BLaER1 treated with 17β-estradiol and CSF1 and Interleukin-3, amounts not matched to agents 10 nM and 100 nM (cell line): ENCODE data around the gene PIH1D1.

Experiments
- H3K27ac ChIP-seq, 11 experiments: shearing (Covaris generic); formaldehyde crosslinking; 2 replicates each; pipeline ENCODE4 v1.8.1; 2022
- H3K27me3 ChIP-seq, 11 experiments: shearing (Covaris generic); formaldehyde crosslinking; 2 replicates each; pipeline ENCODE4 v1.8.1; 2022
- H3K36me3 ChIP-seq, 11 experiments: shearing (Covaris generic); formaldehyde crosslinking; 2 replicates each; pipeline ENCODE4 v1.8.1; 2022
- H3K4me1 ChIP-seq, 10 experiments: shearing (Covaris generic); formaldehyde crosslinking; 2 replicates each; pipeline ENCODE4 v1.8.1; 2022
- H3K4me2 ChIP-seq, 11 experiments: shearing (Covaris generic); formaldehyde crosslinking; 2 replicates each; pipeline ENCODE4 v1.8.1; 2022
- H3K4me3 ChIP-seq, 10 experiments: shearing (Covaris generic); formaldehyde crosslinking; 2 replicates each; pipeline ENCODE4 v1.8.1; 2022
- H3K9ac ChIP-seq, 11 experiments: shearing (Covaris generic); formaldehyde crosslinking; 2 replicates each; pipeline ENCODE4 v1.8.1; 2022
- H3K9me3 ChIP-seq, 11 experiments: shearing (Covaris generic); formaldehyde crosslinking; replicated peaks in 1 of 11; 2 replicates each; pipeline ENCODE4 v1.8.1; 2022
- H4K20me1 ChIP-seq, 11 experiments: shearing (Covaris generic); formaldehyde crosslinking; 2 replicates each; pipeline ENCODE4 v1.8.1; 2022
- Cebpa-rat ChIP-seq, 11 experiments: shearing (Covaris generic); IDR thresholded peaks; 2 replicates each; pipeline ENCODE4 v1.8.1; 2022

Gene PIH1D1

DNA sequence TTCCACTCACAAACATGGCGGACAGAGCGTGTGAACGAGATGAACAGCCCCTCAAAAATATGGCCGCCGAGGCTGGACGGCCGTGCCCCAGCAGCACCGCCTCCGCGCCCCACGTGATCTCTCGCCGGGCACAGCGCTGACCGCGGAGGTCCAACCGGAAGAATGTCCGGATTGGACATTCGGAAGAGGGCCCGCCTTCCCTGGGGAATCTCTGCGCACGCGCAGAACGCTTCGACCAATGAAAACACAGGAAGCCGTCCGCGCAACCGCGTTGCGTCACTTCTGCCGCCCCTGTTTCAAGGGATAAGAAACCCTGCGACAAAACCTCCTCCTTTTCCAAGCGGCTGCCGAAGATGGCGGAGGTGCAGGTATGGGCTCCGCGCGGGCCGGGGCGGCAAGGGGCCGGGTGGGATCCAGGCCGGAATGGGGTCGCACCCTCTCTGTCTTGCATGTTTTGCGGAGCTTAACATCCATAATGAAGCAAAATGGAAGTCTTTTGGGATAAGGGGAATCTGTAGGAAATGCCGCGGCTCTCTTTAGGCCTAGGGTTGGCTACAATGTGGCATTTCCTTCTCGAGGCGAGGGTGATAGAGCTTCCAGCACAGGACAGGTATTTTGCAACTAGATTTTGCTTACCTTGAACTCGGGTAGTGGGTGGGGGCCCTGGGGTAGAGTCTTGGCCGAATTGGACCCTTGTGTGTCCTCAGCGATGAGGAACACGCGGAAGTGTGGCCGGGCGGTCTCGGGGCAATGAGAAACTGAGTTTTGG is 35.8 kb upstream of the PIH1D1 start, which contains the start of gene RPL13A:
TSS of gene RPL13A (plus strand) at position 332 of the 769 bp plus-strand sequence. CDS start at position 354, 22 bp downstream.
- Histone ChIP-seq H3K36me3 (peaks cover 40 to 47% (median 46%) of the 10 kb centered on the region in 11 experiments), H3K9ac (peak within 1 kb of the TSS; percentile 93 to 99 (median 97)), H4K20me1 (peaks cover 43 to 49% (median 47%) of the 10 kb centered on the region in 11 experiments), H3K4me1 (peaks cover 20 to 43% (median 24%) of the 10 kb centered on the region in 10 experiments), H3K4me3 (peak within 1 kb of the TSS; percentile 89 to 99 (median 96)), H3K9me3 (peaks cover 0 to 7% (median 0%) of the 10 kb centered on the region in 11 experiments; a peak in 2 of 22 replicates), H3K27me3 (no peaks in the 10 kb centered on the region), H3K4me2 (peak within 1 kb of the TSS; percentile 79 to 97 (median 93)), H3K27ac (peak within 1 kb of the TSS; percentile 90 to 98 (median 95))
- peak in 9 of 11 experiments; percentile 53 to 97 (median 83); a peak in 16 of 22 replicates for TF ChIP-seq Cebpa-rat (IDR thresholded peaks at IDR 0.05)

DNA sequence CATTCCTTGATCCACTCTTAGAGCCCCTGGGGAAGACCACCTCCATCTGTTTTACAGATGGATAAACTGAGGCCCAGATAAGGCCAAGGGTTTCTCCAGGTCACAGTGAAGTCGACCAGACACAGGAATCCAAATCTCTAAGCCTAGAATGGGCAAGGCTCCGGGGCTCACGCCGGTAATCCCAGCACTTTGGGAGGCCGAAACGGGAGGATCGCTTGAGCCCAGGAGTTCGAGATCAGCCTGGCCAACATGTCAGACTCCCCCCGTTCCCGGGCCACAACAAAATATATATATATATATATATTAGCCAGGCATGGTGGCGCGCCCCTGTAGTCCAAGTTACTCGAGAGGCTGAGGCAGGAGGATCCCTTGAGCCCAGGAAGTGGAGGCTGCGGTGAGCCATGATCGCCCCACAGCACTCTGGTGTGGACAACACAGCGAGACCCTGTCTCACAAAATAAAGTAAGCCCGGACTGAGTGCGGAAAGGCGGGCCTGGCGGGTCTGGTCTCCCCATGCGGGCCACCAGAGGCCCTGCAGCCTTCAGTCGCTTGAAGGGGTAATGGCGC is 35.2 kb upstream of the PIH1D1 start:
- peak overlapping the region in 9 of 11 experiments; percentile 41 to 99 (median 98); a peak in 15 of 22 replicates for H3K9ac ChIP-seq
- H3K36me3 ChIP-seq, result peaks cover 33 to 41% (median 39%) of the 10 kb centered on the region in 11 experiments
- no peak for TF ChIP-seq Cebpa-rat (IDR thresholded peaks at IDR 0.05)
- peaks cover 0 to 7% (median 0%) of the 10 kb centered on the region in 11 experiments; a peak in 2 of 22 replicates for H3K9me3 ChIP-seq
- no peaks in the 10 kb centered on the region for H3K27me3 ChIP-seq
- peak overlapping the region; percentile 72 to 98 (median 95); a peak in 21 of 22 replicates for H3K27ac ChIP-seq
- peaks cover 38 to 43% (median 41%) of the 10 kb centered on the region in 11 experiments for H4K20me1 ChIP-seq
- H3K4me2 ChIP-seq, result peak overlapping the region in 9 of 11 experiments; percentile 6 to 69 (median 32); a peak in 9 of 22 replicates
- H3K4me3 ChIP-seq, result peak overlapping the region in 2 of 10 experiments; percentile 52 to 98; a peak in 4 of 20 replicates
- peaks cover 20 to 36% (median 24%) of the 10 kb centered on the region in 10 experiments for H3K4me1 ChIP-seq

GRCh38 chr19:49486232-49486631 is 34.6 kb upstream of the PIH1D1 start:
- Histone ChIP-seq H3K9me3 (peaks cover 0 to 7% (median 0%) of the 10 kb centered on the region in 11 experiments; a peak in 2 of 22 replicates), H3K4me3 (no peak overlapping the region), H4K20me1 (peaks cover 33 to 37% (median 35%) of the 10 kb centered on the region in 11 experiments), H3K27me3 (no peaks in the 10 kb centered on the region), H3K36me3 (peaks cover 28 to 35% (median 33%) of the 10 kb centered on the region in 11 experiments), H3K4me1 (peaks cover 20 to 38% (median 22%) of the 10 kb centered on the region in 10 experiments), H3K9ac (no peak overlapping the region; a peak in 1 of 22 replicates), H3K4me2 (peak overlapping the region in 3 of 11 experiments; percentile 6 to 46 (median 33); a peak in 1 of 22 replicates), H3K27ac (peak overlapping the region in 8 of 11 experiments; percentile 72 to 98 (median 94); a peak in 14 of 22 replicates)
- TF ChIP-seq Cebpa-rat (IDR thresholded peaks at IDR 0.05), result no peak

DNA sequence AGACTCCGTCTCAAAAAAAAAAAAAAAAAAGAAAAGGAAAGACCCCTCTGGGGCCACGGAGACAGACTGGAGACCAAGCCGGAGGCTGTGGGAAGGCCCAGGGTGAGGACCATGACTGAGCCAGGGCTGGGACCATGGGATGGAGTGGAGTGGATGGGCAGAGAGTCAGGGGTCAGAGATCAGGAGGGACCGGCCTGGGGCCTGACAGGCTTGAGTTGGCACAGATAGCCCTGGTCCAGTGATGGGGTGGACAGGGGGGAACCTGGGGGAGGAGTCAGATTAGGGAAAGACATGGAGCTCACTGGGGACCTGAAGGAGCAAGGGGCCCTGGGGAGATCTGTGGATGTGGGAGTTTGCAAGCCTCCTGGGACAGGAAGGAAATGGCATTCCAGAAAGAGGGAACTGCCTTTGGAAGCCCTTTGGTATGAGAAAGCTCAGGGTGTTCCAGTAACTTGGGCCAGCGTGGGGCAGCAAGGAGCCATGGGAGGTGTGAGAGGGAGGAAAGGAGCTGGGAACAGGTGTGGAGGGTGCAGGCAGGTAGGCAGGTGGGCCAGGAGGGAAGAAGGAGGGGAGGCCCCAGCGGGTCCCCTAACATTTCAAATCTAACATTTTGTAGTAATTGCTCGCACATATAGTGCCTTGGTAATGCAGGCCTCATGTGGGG is 29.5 kb upstream of the PIH1D1 start:
- TF ChIP-seq Cebpa-rat (IDR thresholded peaks at IDR 0.05), result no peak
- Histone ChIP-seq H3K4me1 (peaks cover 0 to 19% (median 14%) of the 10 kb centered on the region in 10 experiments; a peak in 17 of 20 replicates), H3K4me2 (peak overlapping the region in 1 of 11 experiments; percentile 11; a peak in 1 of 22 replicates)

DNA sequence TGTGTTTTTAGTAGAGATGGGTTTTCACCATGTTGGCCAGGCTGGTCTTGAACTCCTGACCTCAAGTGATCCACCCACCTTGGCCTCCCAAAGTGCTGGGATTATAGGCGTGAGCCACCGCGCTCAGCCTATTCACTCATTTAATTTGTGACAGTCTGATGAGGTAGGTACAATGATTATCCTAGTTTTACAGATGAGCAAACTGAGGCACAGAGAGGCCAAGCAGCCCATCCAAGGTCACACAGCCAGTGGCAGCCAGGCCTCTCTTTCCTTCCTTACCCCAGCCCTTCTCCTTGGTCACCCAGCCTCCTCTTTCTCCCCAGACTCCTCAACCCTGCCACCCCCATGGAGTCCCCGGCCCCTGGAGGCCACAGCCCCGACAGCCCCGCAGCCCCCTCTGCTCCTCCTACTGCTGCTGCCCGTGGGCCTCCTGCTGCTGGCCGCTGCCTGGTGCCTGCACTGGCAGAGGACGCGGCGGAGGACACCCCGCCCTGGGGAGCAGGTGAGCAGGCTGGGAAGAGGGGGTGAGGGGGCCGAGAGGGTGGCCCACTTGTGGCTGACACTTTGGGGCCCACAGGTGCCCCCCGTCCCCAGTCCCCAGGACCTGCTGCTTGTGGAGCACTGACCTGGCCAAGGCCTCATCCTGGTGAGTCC is 28.5 kb upstream of the PIH1D1 start:
- Histone ChIP-seq H3K27me3 (no peaks in the 10 kb centered on the region), H3K27ac (no peak overlapping the region), H3K4me2 (no peak overlapping the region), H3K4me3 (no peak overlapping the region), H3K9me3 (no peaks in the 10 kb centered on the region), H3K4me1 (peaks cover 0 to 28% (median 23%) of the 10 kb centered on the region in 10 experiments; a peak in 18 of 20 replicates), H3K36me3 (no peaks in the 10 kb centered on the region), H3K9ac (no peak overlapping the region), H4K20me1 (no peaks in the 10 kb centered on the region)
- TF ChIP-seq Cebpa-rat (IDR thresholded peaks at IDR 0.05), result no peak

More for the DNA sequence above, 29.5 kb upstream of the PIH1D1 start:
- Histone ChIP-seq H3K4me3 (no peak overlapping the region), H3K27me3 (no peaks in the 10 kb centered on the region), H3K9ac (no peak overlapping the region; a peak in 2 of 22 replicates), H3K36me3 (no peaks in the 10 kb centered on the region), H4K20me1 (no peaks in the 10 kb centered on the region), H3K27ac (no peak overlapping the region; a peak in 1 of 22 replicates), H3K9me3 (no peaks in the 10 kb centered on the region)

DNA sequence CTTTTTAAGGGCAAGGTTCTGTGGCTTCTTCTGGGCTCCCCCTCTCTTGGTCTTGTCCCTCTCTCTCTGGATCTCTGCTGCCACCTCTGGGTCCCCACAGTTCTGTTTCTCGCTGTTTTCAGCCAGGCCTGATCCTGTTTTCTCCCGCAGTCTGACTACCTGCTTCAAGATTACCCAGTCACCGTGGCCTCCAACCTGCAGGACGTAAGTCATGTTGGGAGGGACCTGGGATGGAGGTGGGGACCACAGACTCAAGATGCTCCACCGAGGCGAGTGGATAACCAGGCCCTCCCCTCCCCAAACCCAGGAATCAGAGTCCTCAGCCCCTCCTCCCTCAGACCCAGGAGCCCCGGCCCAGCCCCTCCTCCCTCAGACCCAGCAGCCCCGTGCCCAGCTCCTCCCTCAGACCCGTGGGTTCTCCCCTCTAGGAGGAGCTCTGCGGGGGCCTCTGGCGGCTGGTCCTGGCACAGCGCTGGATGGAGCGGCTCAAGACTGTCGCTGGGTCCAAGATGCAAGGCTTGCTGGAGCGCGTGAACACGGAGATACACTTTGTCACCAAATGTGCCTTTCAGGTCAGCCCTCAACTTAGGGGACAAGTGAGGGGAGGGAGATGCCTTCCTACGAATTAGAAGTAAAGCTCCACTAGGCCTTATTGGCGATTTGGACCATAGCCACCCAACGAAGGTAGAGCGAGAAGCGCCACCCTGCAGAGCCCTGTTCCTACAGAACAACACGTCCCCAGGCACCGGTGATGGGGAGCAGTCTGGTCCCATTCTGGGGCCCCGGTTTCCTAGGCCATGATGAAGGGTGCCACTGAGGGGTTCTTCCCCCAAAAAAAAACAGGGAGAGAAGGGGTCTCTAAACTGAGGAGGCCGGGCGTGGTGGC is 24.6 kb upstream of the PIH1D1 start:
- Histone ChIP-seq H3K9me3 (no peaks in the 10 kb centered on the region), H3K27ac (peak overlapping the region in 5 of 11 experiments; percentile 26 to 71 (median 28); a peak in 7 of 22 replicates), H3K27me3 (no peaks in the 10 kb centered on the region), H3K36me3 (no peaks in the 10 kb centered on the region; a peak in 1 of 22 replicates), H4K20me1 (no peaks in the 10 kb centered on the region), H3K4me2 (peak overlapping the region; percentile 19 to 96 (median 86); a peak in 18 of 22 replicates), H3K9ac (peak overlapping the region in 2 of 11 experiments; percentile 5 to 23; a peak in 1 of 22 replicates), H3K4me3 (no peak overlapping the region), H3K4me1 (peaks cover 17 to 62% (median 57%) of the 10 kb centered on the region in 10 experiments)
- no peak for TF ChIP-seq Cebpa-rat (IDR thresholded peaks at IDR 0.05)

DNA sequence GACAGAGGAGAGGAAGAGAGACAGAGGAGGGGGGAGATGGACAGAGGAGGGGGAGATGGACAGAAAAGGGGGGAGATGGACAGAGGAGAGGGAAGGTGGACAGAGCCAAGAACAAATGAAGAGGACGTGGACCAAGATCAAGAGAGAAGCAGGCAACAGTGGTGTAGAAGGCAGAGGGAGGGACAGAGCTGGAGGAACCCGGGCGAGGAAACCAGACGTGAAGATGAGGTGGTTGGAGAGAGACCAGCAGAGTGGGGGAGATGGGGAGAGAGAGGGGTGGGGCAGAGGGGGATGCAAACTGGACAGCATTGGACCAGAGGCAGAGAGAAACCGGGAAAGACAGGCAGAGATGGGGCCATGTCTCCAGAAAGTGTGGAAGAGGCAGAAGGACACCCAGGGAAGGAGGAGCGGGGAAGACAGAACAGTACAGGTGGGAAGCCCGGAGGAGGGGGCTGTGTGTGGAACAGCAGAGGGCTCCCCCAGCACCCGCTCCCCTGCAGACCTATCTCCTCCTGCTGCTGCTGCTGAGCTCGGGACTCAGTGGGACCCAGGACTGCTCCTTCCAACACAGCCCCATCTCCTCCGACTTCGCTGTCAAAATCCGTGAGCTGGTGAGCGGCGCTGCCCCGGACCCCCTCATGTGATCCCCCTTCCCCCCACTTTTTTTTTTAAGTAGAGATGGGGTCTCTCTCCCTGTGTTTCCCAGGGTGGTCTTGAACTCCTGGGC is 23.7 kb upstream of the PIH1D1 start:
- no peaks in the 10 kb centered on the region for H3K9me3 ChIP-seq
- H4K20me1 ChIP-seq, result peaks cover 0 to 3% (median 0%) of the 10 kb centered on the region in 11 experiments; a peak in 2 of 22 replicates
- TF ChIP-seq Cebpa-rat (IDR thresholded peaks at IDR 0.05), result no peak
- no peaks in the 10 kb centered on the region for H3K27me3 ChIP-seq
- peaks cover 0 to 5% (median 0%) of the 10 kb centered on the region in 11 experiments; a peak in 3 of 22 replicates for H3K36me3 ChIP-seq
- H3K4me2 ChIP-seq, result peak overlapping the region; percentile 80 to 96 (median 88)
- H3K4me3 ChIP-seq, result peak overlapping the region in 2 of 10 experiments; percentile 56 to 71; a peak in 2 of 20 replicates
- peak overlapping the region in 7 of 11 experiments; percentile 53 to 80 (median 72); a peak in 7 of 22 replicates for H3K27ac ChIP-seq
- peak overlapping the region in 7 of 11 experiments; percentile 67 to 80 (median 76); a peak in 13 of 22 replicates for H3K9ac ChIP-seq
- H3K4me1 ChIP-seq, result peaks cover 26 to 71% (median 66%) of the 10 kb centered on the region in 10 experiments
